ENCODE data around the gene SPINK1.

Gene SPINK1

DNA sequence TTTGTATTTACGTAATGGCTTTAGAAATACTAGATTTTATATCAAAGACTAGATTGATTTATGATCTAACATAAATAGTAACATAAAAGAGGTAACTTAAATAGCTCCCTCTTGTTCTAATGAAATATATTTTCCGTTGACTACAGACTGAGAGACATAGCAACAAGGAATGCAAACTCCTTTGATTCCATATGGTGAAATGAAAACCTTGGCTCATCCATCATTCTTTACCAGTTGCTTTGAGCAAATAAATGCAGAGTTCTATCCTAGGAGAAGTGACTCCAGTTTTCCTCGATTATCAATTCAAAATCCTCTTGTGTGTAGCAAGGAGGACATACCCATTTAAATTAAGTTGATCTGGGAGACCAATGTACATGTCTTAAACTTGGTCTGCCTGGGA, 31.0 kb downstream of the SPINK1 start:
- TF ChIP-seq EP300 (IDR thresholded peaks at IDR 0.05; ENCODE audit: borderline replicate concordance): no peak
- no peak for TF ChIP-seq EGR1 (IDR thresholded peaks at IDR 0.05)
- TF ChIP-seq, protein P1, sequence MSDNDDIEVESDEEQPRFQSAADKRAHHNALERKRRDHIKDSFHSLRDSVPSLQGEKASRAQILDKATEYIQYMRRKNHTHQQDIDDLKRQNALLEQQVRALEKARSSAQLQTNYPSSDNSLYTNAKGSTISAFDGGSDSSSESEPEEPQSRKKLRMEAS (IDR thresholded peaks at IDR 0.05): no peak
- TF ChIP-seq CREB1 (IDR thresholded peaks at IDR 0.05; ENCODE audit: low read depth): no peak
- no peak for TF ChIP-seq NFIC (IDR thresholded peaks at IDR 0.05)
- TF ChIP-seq TEAD4 (IDR thresholded peaks at IDR 0.05): no peak
- no peak for TF ChIP-seq FOXM1 (IDR thresholded peaks at IDR 0.05; ENCODE audit: borderline replicate concordance, low read depth)

DNA sequence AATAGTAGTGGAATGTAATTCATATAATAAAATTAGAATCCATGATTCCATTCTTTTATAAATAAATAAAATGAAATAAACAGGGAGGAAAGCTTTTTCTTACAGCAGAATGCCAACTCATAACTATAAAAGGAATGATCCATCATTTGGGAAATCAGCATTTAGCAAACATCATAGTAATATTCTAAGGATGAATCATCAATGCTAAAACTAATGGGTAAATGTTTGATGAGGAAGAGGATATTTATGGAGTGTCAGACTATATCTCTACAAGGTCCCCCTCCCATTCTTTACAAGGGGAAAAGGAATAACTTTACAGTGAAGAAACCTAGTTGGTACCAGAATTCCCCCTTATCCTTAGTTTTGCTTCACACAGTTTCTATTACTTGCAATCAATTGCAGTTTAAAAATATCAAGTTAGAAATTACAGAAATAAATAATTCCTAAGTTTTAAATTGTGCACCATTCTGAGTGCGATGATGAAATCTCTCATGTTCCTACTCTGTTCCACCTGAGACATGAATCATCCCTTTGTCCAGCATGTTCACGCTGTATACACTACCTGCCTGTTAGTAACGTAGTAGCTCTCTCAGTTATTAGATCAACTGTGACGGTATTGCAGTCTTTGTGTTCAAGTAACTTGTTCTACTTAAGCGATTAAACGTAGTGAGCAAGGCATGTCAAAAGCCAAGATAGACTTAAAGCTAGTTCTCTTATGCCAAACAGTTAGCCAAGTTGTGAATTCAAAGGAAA, 34.7 kb downstream of the SPINK1 start:
- TF ChIP-seq TEAD4 (IDR thresholded peaks at IDR 0.05) (no peak), ZBTB7A (IDR thresholded peaks at IDR 0.05; ENCODE audit: low read depth) (no peak), CREB1 (IDR thresholded peaks at IDR 0.05; ENCODE audit: low read depth) (no peak), REST (IDR thresholded peaks at IDR 0.05; ENCODE audit: low read depth) (no peak)
- TF ChIP-seq, protein P2, sequence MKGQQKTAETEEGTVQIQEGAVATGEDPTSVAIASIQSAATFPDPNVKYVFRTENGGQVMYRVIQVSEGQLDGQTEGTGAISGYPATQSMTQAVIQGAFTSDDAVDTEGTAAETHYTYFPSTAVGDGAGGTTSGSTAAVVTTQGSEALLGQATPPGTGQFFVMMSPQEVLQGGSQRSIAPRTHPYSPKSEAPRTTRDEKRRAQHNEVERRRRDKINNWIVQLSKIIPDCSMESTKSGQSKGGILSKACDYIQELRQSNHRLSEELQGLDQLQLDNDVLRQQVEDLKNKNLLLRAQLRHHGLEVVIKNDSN (IDR thresholded peaks at IDR 0.05): no peak

DNA sequence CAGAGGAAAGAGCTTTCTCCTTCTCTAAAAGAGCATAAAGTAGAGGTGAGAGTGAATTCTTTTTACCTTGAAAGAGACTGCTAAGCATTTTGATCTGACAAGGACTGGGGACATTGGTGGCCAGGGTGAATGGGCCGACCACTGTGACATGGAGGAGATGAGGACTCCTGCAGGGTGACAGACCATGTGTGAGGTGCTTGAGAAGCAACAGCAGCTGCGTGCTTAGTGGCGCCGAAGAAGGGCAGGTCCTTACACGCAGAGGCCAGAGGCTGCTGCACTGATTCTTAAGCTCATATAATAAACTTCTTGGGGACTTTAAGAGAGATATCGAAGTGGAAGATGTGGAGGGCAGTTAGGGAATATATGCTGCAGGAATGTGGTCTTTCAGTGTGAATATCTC, 40.3 kb downstream of the SPINK1 start:
- TF ChIP-seq YY1 (IDR thresholded peaks at IDR 0.05; ENCODE audit: low read depth): no peak
- no peak for TF ChIP-seq EP300 (IDR thresholded peaks at IDR 0.05; ENCODE audit: borderline replicate concordance)
- TF ChIP-seq RAD21 (IDR thresholded peaks at IDR 0.05; ENCODE audit: low read depth): no peak
- TF ChIP-seq ZBTB7A (IDR thresholded peaks at IDR 0.05; ENCODE audit: low read depth): no peak
- TF ChIP-seq REST (IDR thresholded peaks at IDR 0.05; ENCODE audit: low read depth): no peak
- no peak for TF ChIP-seq EGR1 (IDR thresholded peaks at IDR 0.05)
- no peak for TF ChIP-seq FOXM1 (IDR thresholded peaks at IDR 0.05; ENCODE audit: borderline replicate concordance, low read depth)
- TF ChIP-seq, protein P2 (IDR thresholded peaks at IDR 0.05): no peak
- no peak for TF ChIP-seq TEAD4 (IDR thresholded peaks at IDR 0.05)
- no peak for TF ChIP-seq CEBPB (IDR thresholded peaks at IDR 0.05)
- TF ChIP-seq NFIC (IDR thresholded peaks at IDR 0.05): no peak
- TF ChIP-seq TAF1 (IDR thresholded peaks at IDR 0.05; ENCODE audit: low read depth): no peak
- TF ChIP-seq CREB1 (IDR thresholded peaks at IDR 0.05; ENCODE audit: low read depth): no peak
- TF ChIP-seq, protein P1 (IDR thresholded peaks at IDR 0.05): no peak

DNA sequence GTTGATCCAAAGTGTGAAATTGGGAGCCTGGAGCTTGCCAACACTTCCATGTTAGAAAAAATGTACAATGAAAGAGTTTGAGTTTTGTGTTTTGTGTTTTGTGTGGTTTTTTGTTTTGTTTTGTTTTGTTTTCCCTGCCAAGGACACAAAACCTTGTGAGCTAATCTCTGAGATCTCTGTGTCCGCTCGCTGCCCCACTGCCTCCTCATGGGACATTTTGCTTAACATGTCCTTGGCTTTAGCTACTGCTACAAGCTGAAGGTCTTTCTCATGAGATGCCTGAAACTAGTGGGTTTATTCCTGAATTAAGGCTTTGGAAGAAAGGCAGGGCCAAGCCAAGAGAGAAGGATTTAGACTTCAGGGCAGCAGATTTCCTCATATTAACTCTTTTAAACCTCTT, 41.7 kb downstream of the SPINK1 start:
- TF ChIP-seq NFIC (IDR thresholded peaks at IDR 0.05) (no peak), TAF1 (IDR thresholded peaks at IDR 0.05; ENCODE audit: low read depth) (no peak), CEBPB (IDR thresholded peaks at IDR 0.05) (no peak), FOXM1 (IDR thresholded peaks at IDR 0.05; ENCODE audit: borderline replicate concordance, low read depth) (no peak), TCF12 (IDR thresholded peaks at IDR 0.05; ENCODE audit: low read depth) (no peak), RAD21 (IDR thresholded peaks at IDR 0.05; ENCODE audit: low read depth) (no peak), CREB1 (IDR thresholded peaks at IDR 0.05; ENCODE audit: low read depth) (no peak), YY1 (IDR thresholded peaks at IDR 0.05; ENCODE audit: low read depth) (no peak), TEAD4 (IDR thresholded peaks at IDR 0.05) (no peak), EGR1 (IDR thresholded peaks at IDR 0.05) (no peak), EP300 (IDR thresholded peaks at IDR 0.05; ENCODE audit: borderline replicate concordance) (no peak), REST (IDR thresholded peaks at IDR 0.05; ENCODE audit: low read depth) (no peak), ZBTB7A (IDR thresholded peaks at IDR 0.05; ENCODE audit: low read depth) (no peak)
- TF ChIP-seq, protein P2 (IDR thresholded peaks at IDR 0.05): no peak
- TF ChIP-seq, protein P1 (IDR thresholded peaks at IDR 0.05): no peak

Measured in Ishikawa (cell line).